ENCODE measurements around the gene CERCAM.

CERCAM gene

DNA sequence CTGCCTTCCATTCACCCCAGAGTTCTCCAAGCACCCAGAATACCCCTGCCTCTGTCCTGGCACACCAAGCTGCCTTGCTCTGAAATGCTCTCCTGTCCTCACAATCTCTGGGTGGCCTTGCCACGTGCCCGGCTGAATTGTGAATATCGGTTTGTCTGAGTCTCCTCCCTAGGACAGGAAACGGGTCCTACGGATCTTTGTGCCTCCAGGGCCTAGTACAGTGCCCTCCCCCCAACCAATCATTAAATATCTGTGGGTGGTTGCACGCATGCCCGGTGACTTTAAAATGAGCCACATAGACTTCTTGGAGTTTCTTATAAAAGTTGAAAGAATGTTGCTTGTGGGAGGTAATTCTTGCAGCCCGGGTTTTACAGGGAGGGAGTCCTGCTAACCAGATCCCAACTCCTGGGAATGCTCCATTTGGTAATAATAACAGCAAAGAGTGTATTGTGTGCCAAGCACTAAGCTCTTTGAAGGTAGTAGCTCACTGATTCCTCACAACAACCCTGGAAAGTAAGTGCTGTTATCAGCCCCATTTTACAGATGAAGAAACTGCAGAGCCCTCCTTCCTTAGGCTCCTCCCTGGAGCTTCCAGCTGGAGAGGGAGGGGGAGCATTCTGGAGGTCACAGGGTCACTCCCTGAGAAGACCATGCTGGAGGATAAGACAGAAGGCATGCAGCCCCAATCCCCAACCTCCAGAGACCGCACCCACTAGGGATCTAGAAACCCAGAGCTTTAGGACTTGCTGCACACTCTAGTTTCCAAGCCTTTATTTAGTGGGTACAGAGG is 26.1 kb upstream of the CERCAM start:
- TF ChIP-seq, protein P1, sequence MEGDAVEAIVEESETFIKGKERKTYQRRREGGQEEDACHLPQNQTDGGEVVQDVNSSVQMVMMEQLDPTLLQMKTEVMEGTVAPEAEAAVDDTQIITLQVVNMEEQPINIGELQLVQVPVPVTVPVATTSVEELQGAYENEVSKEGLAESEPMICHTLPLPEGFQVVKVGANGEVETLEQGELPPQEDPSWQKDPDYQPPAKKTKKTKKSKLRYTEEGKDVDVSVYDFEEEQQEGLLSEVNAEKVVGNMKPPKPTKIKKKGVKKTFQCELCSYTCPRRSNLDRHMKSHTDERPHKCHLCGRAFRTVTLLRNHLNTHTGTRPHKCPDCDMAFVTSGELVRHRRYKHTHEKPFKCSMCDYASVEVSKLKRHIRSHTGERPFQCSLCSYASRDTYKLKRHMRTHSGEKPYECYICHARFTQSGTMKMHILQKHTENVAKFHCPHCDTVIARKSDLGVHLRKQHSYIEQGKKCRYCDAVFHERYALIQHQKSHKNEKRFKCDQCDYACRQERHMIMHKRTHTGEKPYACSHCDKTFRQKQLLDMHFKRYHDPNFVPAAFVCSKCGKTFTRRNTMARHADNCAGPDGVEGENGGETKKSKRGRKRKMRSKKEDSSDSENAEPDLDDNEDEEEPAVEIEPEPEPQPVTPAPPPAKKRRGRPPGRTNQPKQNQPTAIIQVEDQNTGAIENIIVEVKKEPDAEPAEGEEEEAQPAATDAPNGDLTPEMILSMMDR (IDR thresholded peaks at IDR 0.05), result no peak

DNA sequence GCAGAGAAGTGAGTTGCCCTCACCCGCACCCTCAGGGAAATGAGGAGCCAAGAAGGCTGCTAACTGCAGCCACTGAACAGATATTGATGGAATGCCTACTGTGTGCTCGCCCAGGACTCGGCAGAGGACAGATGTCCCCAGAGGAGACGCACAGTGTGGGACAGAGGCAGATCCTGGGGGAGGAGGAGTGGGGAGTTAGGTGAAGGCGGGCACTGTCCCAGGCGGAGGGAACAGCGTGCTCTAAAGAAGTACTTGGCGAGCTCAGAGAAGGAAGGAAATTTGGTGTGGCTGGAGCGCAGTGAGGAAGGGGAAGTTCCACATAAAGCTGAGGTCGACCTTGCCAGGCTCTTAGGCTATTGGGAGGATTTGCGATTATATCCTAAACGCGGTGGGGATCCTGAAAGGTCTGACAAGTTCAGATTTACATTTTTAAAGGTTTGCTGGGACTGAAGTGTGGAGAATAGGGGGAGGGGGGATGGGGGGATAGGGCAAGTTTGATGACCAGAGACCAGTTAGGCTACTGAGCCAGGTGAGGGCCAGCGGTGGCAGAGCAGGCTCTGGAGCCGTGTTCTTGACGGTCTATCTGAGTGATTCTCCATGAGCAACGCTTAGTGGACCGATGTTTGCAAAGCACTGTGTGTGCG is 23.6 kb upstream of the CERCAM start:
- TF ChIP-seq, protein P1 (IDR thresholded peaks at IDR 0.05), result no peak

DNA sequence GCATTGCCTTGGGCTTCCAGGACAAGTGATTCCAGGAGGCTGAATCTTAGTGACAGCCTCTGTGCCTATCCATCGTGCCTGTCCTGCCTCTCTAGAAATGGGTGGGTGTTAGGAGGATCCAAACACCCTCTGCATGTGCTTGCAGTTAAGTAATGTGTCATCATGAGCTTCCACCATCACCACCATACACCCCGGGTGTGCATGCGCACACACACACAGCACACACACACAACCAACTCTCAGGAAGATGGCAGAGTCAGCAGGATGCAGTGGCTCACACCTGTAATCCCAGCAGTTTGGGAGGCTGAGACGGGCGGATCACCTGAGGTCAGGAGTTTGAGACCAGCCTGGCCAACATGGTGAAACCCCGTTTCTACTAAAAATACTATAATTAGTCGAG is 22.8 kb upstream of the CERCAM start:
- TF ChIP-seq, protein P1 (IDR thresholded peaks at IDR 0.05), result no peak

DNA sequence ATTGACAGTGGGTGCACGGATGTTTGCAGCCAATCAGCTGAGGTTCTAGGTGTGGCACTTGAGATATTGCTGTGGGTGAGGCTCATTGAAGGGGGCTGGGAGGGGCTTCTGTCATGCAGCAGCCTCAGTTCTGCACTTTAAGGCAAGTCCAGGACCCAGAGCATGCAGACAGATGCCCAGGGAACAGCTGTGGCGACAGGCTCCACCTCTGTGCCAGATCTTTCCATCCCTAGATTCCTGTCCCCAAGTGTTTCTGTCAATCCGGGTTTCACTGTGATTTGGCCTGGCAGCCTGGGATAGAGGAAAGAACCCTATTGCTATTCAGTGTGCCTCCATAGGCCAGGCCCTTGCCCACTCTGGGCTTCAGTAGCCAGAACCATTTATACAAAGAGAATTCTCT is 20.8 kb upstream of the CERCAM start:
- TF ChIP-seq, protein P1 (IDR thresholded peaks at IDR 0.05), result no peak

DNA sequence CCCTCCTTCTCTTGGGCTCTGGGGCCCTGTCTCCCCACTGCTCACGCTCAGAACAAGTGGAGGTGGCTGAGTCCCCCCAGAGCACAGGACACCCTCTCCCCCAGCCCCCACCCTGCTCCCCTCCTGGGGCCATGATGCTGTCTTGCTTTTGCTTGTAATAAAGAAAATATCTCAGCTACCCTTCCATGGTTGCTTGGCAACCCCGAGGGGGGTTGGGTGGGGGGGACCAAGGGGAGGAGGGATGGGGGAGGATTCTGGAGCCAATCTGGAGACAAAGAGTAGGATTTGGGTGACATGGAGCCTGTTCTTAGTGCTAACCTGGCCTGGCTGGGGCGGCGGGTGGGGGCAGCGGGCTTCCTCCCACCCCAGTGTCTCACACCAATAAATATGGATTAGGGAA is 16.1 kb upstream of the CERCAM start:
- TF ChIP-seq, protein P1 (IDR thresholded peaks at IDR 0.05), result no peak

DNA sequence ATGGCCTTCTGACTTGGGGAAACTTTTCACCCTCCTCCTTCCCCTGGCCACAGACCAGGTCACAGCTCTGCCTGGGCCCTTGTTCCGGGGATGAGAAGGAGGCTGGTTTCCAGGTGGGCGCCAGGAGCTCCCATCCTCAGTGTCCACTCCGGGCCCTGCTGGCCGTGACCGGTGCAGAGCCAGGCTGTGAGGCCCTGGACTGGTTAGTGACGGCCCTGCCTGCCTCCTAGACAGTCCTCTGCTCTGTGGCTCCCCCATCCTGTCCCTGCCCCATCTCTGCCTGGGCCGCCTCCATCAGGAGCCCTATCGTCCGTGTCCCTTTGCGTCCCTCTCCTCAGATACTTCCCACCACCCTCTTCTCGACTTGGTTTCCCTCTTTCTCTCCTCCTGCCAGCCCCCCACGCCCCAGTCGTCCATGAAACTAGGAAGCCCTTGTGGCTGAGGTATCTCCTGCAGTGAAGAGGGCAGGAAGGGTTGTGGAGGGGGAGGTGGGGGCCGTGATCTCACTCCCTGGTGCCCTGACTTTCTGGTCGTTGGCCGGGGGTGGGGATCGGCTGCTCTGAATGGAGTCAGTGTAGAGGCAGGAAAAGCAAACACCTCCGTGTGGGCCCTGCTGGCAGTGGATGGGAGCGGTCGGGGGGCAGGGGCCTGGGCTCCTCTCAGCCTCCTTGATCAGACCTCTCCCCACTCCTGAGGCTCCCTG is 15.4 kb upstream of the CERCAM start:
- TF ChIP-seq, protein P1 (IDR thresholded peaks at IDR 0.05), result no peak

DNA sequence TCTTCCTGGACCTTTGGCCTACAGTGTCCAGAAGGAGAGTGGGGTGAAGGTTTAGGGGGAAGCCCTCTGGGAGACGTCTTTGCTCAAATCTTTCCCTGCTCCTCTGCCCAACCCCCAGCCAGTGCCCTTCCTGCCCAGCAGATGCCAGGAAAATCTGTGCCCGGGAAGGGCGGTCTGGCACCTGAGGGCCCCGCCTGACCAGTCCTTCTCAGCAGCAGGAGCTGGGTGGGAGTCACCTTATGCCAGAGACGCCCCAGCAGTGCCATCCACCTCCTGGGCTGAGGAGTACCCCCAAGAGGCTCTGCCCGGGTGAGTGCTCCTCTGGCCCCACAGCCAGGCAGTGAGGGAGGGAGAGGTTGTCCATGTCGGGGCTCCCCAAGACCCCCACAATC is 14.9 kb upstream of the CERCAM start:
- TF ChIP-seq, protein P1 (IDR thresholded peaks at IDR 0.05), result no peak

Data from LNCAP (cell line).